Stimulated activated memory B cell treated with anti-CD40 and anti-IgM and Interleukin-4, amounts not matched to agents 10 μg/mL and 1 μg/mL and 100 μg/mL, for 72 hours (primary cell): ENCODE data around the gene IL20.

Experiments used
- ATAC-seq: fragments of 150-1000 bp; cut with Tn5 transposase; 2 replicates; pipeline ENCODE4 v1.10.0; 2021
- H3K27ac Mint-ChIP-seq: one replicate; pipeline ENCODE4 v1.8.0; 2022; ENCODE audit warnings: mild to moderate bottlenecking, mixed read lengths
- H3K27me3 Mint-ChIP-seq: one replicate; pipeline ENCODE4 v1.8.0; 2022; ENCODE audit warnings: mixed read lengths
- H3K36me3 Mint-ChIP-seq: one replicate; pipeline ENCODE4 v1.8.0; 2022; ENCODE audit warnings: mixed read lengths
- H3K4me1 Mint-ChIP-seq: one replicate; pipeline ENCODE4 v1.8.0; 2022; ENCODE audit warnings: mixed read lengths
- H3K4me3 Mint-ChIP-seq: one replicate; pipeline ENCODE4 v1.8.0; 2022; ENCODE audit warnings: mild to moderate bottlenecking, moderate library complexity, mixed read lengths
- H3K9me3 Mint-ChIP-seq: one replicate; pipeline ENCODE4 v1.8.0; 2022; ENCODE audit warnings: mixed read lengths

The IL20 gene

GRCh38 chr1:206911064-206911663, 45.7 kb downstream of the IL20 start:
- peak; percentile 61 for ATAC-seq
- Mint-ChIP-seq H3K27me3 (no peaks in the 10 kb centered on the region), H3K4me1 (peaks cover 91% of the 10 kb centered on the region), H3K36me3 (peaks cover 77% of the 10 kb centered on the region), H3K9me3 (no peaks in the 10 kb centered on the region), H3K4me3 (no peak overlapping the region), H3K27ac (no peak overlapping the region)

- H3K27ac Mint-ChIP-seq, result peak overlapping the region; percentile 26
- H3K4me3 Mint-ChIP-seq, result peak overlapping the region; percentile 33
- no peaks in the 10 kb centered on the region for H3K9me3 Mint-ChIP-seq
- peaks cover 92% of the 10 kb centered on the region for H3K4me1 Mint-ChIP-seq
- H3K27me3 Mint-ChIP-seq, result no peaks in the 10 kb centered on the region
- peak; percentile 69 for ATAC-seq
- H3K36me3 Mint-ChIP-seq, result peaks cover 80% of the 10 kb centered on the region
These were observed 47.1 kb downstream of the IL20 start for GRCh38 chr1:206912445-206913095.

DNA sequence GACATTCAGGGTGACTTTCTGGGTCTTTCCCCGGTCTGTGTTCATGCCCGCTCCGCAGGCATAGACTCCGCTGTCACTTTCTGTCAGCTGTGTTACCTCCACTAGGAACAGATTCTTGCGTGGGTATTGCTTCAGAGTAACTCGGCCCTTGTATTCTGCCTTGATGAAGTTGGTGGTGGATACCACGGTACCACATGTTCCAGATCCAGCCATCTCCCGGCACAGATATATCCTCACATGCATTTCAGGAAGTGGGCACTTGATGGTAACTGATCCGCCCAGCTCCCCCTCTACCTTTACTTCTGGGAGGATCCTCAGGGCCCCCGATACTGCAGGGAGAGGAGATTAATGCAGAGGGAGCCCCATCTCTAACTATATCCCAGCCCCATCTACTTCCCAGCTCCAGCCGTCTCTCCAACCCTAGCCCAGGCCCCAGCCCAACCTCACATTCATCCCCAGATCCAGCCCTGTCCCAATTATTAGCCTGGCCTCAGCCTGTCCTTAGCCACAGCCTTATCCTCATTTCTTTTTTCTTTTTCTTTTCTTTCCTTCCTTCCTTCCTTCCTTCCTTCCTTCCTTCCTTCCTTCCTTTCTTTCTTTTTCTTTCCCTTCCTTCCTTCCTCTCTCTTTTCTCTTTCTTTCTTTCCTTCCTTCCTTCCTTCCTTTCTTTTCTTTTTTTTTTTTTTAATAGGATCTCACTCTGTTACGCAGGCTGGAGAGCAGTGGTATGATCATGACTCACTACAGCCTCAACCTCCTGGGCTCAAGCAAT, 48.5 kb downstream of the IL20 start:
- Mint-ChIP-seq H3K27me3 (no peaks in the 10 kb centered on the region), H3K4me3 (peak overlapping the region; percentile 26), H3K4me1 (peaks cover 90% of the 10 kb centered on the region), H3K27ac (no peak overlapping the region), H3K9me3 (no peaks in the 10 kb centered on the region), H3K36me3 (peaks cover 78% of the 10 kb centered on the region)
- ATAC-seq, result no peak

GRCh38 chr1:206915030-206915735, 49.8 kb downstream of the IL20 start:
- no peak overlapping the region for H3K27ac Mint-ChIP-seq
- H3K27me3 Mint-ChIP-seq, result no peaks in the 10 kb centered on the region
- peaks cover 84% of the 10 kb centered on the region for H3K4me1 Mint-ChIP-seq
- no peak for ATAC-seq
- H3K36me3 Mint-ChIP-seq, result peaks cover 87% of the 10 kb centered on the region
- no peaks in the 10 kb centered on the region for H3K9me3 Mint-ChIP-seq
- H3K4me3 Mint-ChIP-seq, result no peak overlapping the region

DNA sequence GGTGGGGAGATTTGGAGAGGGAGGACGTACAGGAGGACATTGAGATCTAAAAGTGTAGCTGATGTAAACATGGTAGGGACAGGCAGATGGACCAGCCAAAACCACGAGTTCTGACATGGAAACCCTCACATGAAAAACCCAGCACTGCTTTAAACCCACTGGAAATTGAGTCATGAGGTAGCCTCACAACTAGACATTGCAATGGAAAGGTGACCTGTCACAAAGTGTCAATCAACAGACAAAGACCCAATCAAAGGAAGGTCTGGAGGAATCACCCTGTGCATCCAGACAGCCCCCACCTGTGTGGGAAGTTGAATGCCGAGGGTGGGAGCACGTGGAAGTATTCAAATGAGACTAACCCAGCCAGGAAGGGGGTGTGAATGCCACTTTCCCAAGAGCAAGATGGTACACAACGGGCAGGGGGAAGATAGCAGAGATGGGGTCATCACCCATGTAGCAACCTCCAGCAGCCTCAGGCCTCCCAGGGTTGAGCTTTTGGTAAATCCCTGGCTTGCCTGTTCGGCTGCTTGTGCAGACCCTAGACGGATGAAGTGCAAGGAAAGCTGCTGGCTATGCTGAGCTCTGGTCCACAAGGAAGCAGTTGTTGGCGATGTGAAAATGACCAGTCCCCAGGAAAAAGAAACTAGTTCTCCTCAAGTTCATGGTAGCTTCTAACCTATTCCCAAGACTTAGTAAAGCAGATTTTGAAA, 50.7 kb downstream of the IL20 start:
- H3K4me1 Mint-ChIP-seq, result peaks cover 81% of the 10 kb centered on the region
- no peak overlapping the region for H3K4me3 Mint-ChIP-seq
- H3K9me3 Mint-ChIP-seq, result no peaks in the 10 kb centered on the region
- H3K27me3 Mint-ChIP-seq, result no peaks in the 10 kb centered on the region
- H3K27ac Mint-ChIP-seq, result no peak overlapping the region
- H3K36me3 Mint-ChIP-seq, result peaks cover 88% of the 10 kb centered on the region
- no peak for ATAC-seq

- peaks cover 70% of the 10 kb centered on the region for H3K36me3 Mint-ChIP-seq
- H3K4me1 Mint-ChIP-seq, result peaks cover 62% of the 10 kb centered on the region
- H3K27ac Mint-ChIP-seq, result no peak overlapping the region
- no peak for ATAC-seq
- no peaks in the 10 kb centered on the region for H3K27me3 Mint-ChIP-seq
- no peaks in the 10 kb centered on the region for H3K9me3 Mint-ChIP-seq
- H3K4me3 Mint-ChIP-seq, result no peak overlapping the region
These were observed 52.7 kb downstream of the IL20 start for GRCh38 chr1:206918076-206918475.
